ENCODE results near the gene RNF19B.

DNA sequence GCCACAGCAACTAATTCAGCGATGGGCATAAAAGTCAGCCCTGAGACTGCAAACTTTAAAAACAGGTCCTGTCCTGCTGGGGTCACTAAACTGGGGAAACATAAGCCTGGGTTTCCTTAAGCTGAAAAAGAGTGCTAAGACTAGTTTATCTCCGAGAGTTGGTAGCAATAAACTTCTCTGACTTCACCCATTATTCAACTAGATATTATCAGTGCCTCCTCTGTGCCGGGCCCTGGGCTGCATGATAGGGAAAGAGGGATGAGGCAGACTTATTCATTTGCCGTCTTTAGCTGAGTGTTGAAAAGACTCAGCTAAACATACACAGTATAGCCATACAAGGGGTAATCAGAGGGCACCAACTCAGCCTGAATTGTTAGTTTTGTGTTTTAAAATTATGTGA is 39.0 kb upstream of the RNF19B start:
- TF ChIP-seq POLR2A (IDR thresholded peaks at IDR 0.05) (no peak), POLR2AphosphoS5 (IDR thresholded peaks at IDR 0.05; ENCODE audit: insufficient read depth in 1 of 2, low read depth in 1 of 2) (no peak)

Data from vagina (tissue), 2 donors.